Duodenal mucosa (tissue), 2 donors: ENCODE results near the gene ITGAD.

ENCODE experiments used
- H3K27ac ChIP-seq: one replicate; pipeline ENCODE4 v1.7.0; 2013; ENCODE audit warnings: low read depth, low read length
- H3K27me3 ChIP-seq, 2 donors: one replicate each; pipeline ENCODE4 v1.7.0; 2013; ENCODE audit warnings: low read length in 2 of 2, control low read depth in 1 of 2; ENCODE audit not compliant: insufficient read depth in 2 of 2, control insufficient read depth in 1 of 2
- H3K36me3 ChIP-seq, 2 donors: one replicate each; pipeline ENCODE4 v1.7.0; 2013; ENCODE audit warnings: low read length in 2 of 2, control low read depth in 1 of 2; ENCODE audit not compliant: insufficient read depth in 2 of 2, control insufficient read depth in 1 of 2
- H3K4me1 ChIP-seq, 2 donors: one replicate each; pipeline ENCODE4 v1.7.0; 2013; ENCODE audit warnings: low read length in 2 of 2, control low read depth in 1 of 2; ENCODE audit not compliant: insufficient read depth in 2 of 2, control insufficient read depth in 1 of 2
- H3K4me3 ChIP-seq, 2 donors: one replicate each; pipeline ENCODE4 v1.7.0; 2013; ENCODE audit warnings: low read length in 2 of 2, low read depth in 1 of 2
- H3K9ac ChIP-seq, 2 donors: one replicate each; pipeline ENCODE4 v1.7.0; 2013; ENCODE audit warnings: low read length in 2 of 2, low read depth in 1 of 2
- H3K9me3 ChIP-seq, 2 donors: one replicate each; pipeline ENCODE4 v1.7.0; 2013; ENCODE audit warnings: low read length in 2 of 2, control low read depth in 1 of 2; ENCODE audit not compliant: control insufficient read depth in 1 of 2

The ITGAD gene

GRCh38 chr16:31393056-31393455, at the start of gene ITGAD:
Gene ITGAD (plus strand): TSS chr16:31393335. CDS start chr16:31393361, 26 bp downstream.
- H3K4me1 ChIP-seq = no peaks in the 10 kb centered on the region
- H3K9me3 ChIP-seq = no peaks in the 10 kb centered on the region
- H3K27ac ChIP-seq = no peak within 1 kb of the TSS
- no peaks in the 10 kb centered on the region for H3K36me3 ChIP-seq
- no peak within 1 kb of the TSS for H3K4me3 ChIP-seq
- no peaks in the 10 kb centered on the region for H3K27me3 ChIP-seq
- H3K9ac ChIP-seq = no peak within 1 kb of the TSS

GRCh38 chr16:31344712-31345111, 48.4 kb upstream of the ITGAD start:
- H3K27ac ChIP-seq = no peak overlapping the region
- H3K4me3 ChIP-seq = peak overlapping the region in 1 of 2 donors; percentile 12
- no peaks in the 10 kb centered on the region for H3K27me3 ChIP-seq
- H3K9ac ChIP-seq = no peak overlapping the region
- H3K36me3 ChIP-seq = no peaks in the 10 kb centered on the region
- no peaks in the 10 kb centered on the region for H3K4me1 ChIP-seq
- H3K9me3 ChIP-seq = no peaks in the 10 kb centered on the region

GRCh38 chr16:31347445-31347844, 45.7 kb upstream of the ITGAD start:
- no peak overlapping the region for H3K9ac ChIP-seq
- H3K9me3 ChIP-seq = peaks cover 0 to 2% of the 10 kb centered on the region in 2 donors
- H3K4me3 ChIP-seq = no peak overlapping the region
- no peaks in the 10 kb centered on the region for H3K36me3 ChIP-seq
- peaks cover 0 to 3% of the 10 kb centered on the region in 2 donors for H3K4me1 ChIP-seq
- no peaks in the 10 kb centered on the region for H3K27me3 ChIP-seq
- no peak overlapping the region for H3K27ac ChIP-seq

GRCh38 chr16:31348579-31348978, 44.6 kb upstream of the ITGAD start:
- Histone ChIP-seq H3K27me3 (no peaks in the 10 kb centered on the region), H3K9me3 (peaks cover 0 to 2% of the 10 kb centered on the region in 2 donors), H3K4me1 (peaks cover 0 to 3% of the 10 kb centered on the region in 2 donors), H3K9ac (no peak overlapping the region), H3K36me3 (no peaks in the 10 kb centered on the region), H3K27ac (no peak overlapping the region), H3K4me3 (no peak overlapping the region)

GRCh38 chr16:31350275-31351005, 42.7 kb upstream of the ITGAD start:
- no peak overlapping the region for H3K27ac ChIP-seq

GRCh38 chr16:31351246-31351941, 41.7 kb upstream of the ITGAD start:
- Histone ChIP-seq H3K9me3 (peaks cover 0 to 2% of the 10 kb centered on the region in 2 donors), H3K9ac (no peak overlapping the region), H3K36me3 (no peaks in the 10 kb centered on the region), H3K4me3 (no peak overlapping the region), H3K4me1 (peaks cover 3 to 5% of the 10 kb centered on the region in 2 donors), H3K27me3 (no peaks in the 10 kb centered on the region), H3K27ac (no peak overlapping the region)

More at GRCh38 chr16:31350275-31351005, 42.7 kb upstream of the ITGAD start:
- Histone ChIP-seq H3K4me1 (peaks cover 3 to 5% of the 10 kb centered on the region in 2 donors), H3K27me3 (no peaks in the 10 kb centered on the region), H3K4me3 (no peak overlapping the region), H3K9ac (no peak overlapping the region), H3K36me3 (no peaks in the 10 kb centered on the region), H3K9me3 (peaks cover 0 to 2% of the 10 kb centered on the region in 2 donors)

- Histone ChIP-seq H3K9me3 (peaks cover 0 to 2% of the 10 kb centered on the region in 2 donors), H3K4me1 (peaks cover 3 to 5% of the 10 kb centered on the region in 2 donors), H3K4me3 (no peak overlapping the region), H3K9ac (no peak overlapping the region), H3K27me3 (no peaks in the 10 kb centered on the region), H3K27ac (no peak overlapping the region), H3K36me3 (no peaks in the 10 kb centered on the region)
Measured at GRCh38 chr16:31351942-31352325, 41.2 kb upstream of the ITGAD start.

- H3K4me1 ChIP-seq = peaks cover 5% of the 10 kb centered on the region in 2 donors
- no peak overlapping the region for H3K27ac ChIP-seq
- no peak overlapping the region for H3K9ac ChIP-seq
- no peaks in the 10 kb centered on the region for H3K36me3 ChIP-seq
- peaks cover 0 to 2% of the 10 kb centered on the region in 2 donors for H3K9me3 ChIP-seq
- no peaks in the 10 kb centered on the region for H3K27me3 ChIP-seq
- H3K4me3 ChIP-seq = no peak overlapping the region
Measured at GRCh38 chr16:31352376-31353115, 40.6 kb upstream of the ITGAD start.

- peaks cover 0 to 2% of the 10 kb centered on the region in 2 donors for H3K9me3 ChIP-seq
- H3K4me3 ChIP-seq = peak within 1 kb of the TSS; percentile 21 to 35
- peaks cover 5 to 8% of the 10 kb centered on the region in 2 donors for H3K4me1 ChIP-seq
- peak within 1 kb of the TSS in 1 of 2 donors; percentile 33 for H3K9ac ChIP-seq
- H3K27me3 ChIP-seq = no peaks in the 10 kb centered on the region
- H3K27ac ChIP-seq = no peak within 1 kb of the TSS
- H3K36me3 ChIP-seq = no peaks in the 10 kb centered on the region
Measured at GRCh38 chr16:31354394-31355291, 38.5 kb upstream of the ITGAD start, which contains the start of gene ITGAX. Gene ITGAX (plus strand): TSS chr16:31355176. CDS start chr16:31355255, 79 bp downstream.
